SKM-1 (cell line): ENCODE data around the gene ROBO1.
"Not testable (repeated sequence)": the region's sequence is repeated elsewhere in the genome, so short reads cannot be mapped to it uniquely, and the experiment has no call there.

Experiments
- DNase-seq: peaks from one replicate; lab custom pipeline; 2025; ENCODE audit not compliant: unreplicated experiment; lab: John Stamatoyannopoulos, UW

The ROBO1 gene

DNA sequence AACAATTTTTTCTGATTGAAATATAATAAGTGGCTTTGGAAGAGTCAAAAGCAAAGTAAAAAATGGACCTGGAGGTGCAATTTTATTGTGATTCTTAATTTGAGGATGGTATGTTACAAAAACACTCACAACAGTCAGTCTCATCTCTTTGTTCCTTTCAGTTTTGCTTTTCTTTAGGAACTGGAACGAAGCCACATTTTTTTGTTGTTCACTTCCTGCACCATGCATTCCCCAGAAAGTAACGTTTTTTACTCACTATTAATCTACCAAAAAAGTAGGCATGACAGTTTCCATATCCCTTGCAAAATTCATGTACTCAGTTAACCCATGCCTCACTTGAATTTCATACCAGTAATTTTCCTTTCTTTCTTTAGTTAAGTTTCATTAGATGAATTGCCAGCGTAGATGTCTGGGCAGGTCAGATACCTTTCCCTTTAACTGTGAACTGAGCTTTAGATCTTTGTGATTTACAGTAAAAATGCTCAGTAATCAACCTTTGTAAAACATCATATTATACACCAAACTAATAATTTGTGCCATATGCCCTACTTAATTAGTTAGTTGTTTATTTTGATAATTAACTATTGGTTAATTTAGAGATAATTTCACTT is 384.3 kb downstream of the ROBO1 start:
- no peak for DNase-seq

DNA sequence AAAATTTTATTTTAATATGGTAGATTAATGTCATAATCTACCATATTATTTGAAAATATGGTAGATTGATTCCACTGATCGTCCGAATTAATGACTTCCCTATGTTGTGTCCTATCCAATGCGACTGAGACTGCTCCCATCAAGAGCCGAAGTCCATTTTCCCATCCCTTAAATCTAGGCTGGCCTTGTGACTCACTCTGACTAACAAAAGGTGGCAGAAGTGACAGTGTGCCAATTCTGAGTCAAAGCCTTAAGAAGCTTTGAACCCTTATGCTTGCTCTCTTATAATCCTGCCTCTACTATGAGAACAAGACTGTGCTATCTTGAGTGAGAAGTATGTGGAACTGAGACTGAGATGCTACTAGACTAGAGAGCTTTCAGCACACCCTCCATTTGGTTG is 387.2 kb downstream of the ROBO1 start:
- DNase-seq: no peak

DNA sequence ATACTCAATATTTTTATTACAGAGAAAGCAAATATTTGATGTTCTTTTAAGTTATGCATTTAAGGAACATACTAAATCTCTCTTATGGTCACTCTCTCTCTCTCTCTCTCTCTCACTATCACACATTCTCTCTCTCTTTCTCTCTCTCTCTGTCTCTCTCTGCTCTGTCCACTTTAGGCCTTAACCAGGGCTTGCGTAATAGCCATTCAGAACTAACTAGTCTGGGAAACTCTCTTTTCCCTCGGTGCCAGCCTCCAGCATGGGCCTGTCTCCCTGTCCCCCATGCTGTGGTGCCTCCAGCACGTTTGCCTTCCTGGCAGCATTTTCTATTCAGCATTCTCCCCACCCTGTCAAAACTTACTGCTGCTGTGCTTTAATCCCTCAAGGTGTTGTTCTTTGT is 389.7 kb downstream of the ROBO1 start:
- DNase-seq: no peak

DNA sequence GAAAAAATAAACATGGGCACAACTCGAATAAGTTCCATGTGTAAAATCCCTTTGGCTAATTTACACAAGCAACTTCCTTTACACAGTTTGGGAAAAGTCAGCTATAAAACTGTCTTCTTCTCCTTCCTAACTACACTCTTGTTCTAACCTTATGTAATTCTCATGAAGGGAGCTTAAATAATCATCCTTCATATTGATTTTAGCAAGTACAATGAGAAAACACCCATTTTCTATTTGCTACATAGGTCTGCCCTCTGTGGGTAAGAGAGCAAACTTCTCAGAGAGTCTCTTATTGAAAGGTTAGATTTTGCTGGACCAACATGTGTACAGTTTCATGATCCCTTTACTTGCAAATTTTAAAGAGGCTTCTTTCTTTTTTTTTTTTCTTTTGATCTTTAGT is 398.5 kb downstream of the ROBO1 start:
- DNase-seq: no peak

DNA sequence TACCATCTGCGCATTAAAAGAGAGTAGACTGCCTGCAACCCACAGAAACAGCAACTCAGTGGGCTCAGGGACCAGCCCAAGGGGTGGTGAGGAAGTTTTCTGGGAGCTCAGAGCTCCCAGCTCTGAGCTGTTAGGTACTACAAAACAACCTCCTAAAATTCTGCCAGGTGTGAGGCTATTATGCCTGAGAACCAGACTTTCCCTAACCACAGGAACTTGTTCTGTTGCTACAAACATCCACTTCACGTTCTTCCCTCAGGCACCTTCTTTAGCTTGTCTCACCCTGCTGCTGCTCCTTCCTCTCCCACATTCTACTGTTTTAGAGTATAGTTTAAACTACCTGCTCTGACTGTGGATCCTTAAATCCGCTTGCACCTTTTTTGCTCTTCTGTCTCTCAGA is 399.4 kb downstream of the ROBO1 start:
- no peak for DNase-seq

DNA sequence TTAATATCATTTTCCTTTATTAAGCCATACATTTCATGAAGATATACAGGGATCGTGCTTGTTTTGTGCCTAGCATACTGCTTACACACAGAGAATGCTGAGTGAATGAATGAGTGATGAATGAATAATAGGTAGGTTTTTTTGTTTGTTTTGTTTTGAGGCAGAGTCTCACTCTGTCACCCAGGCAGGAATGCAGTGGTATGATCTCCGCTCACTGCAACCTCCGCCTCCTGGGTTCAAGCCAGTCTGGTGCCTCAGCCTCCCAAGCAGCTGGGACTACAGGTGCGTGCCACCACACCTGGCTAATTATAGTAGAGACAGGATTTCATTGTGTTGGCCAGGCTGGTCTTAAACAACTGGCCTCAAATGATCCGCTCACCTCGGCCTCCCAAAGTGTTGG is 400.0 kb downstream of the ROBO1 start:
- DNase-seq: no peak

DNA sequence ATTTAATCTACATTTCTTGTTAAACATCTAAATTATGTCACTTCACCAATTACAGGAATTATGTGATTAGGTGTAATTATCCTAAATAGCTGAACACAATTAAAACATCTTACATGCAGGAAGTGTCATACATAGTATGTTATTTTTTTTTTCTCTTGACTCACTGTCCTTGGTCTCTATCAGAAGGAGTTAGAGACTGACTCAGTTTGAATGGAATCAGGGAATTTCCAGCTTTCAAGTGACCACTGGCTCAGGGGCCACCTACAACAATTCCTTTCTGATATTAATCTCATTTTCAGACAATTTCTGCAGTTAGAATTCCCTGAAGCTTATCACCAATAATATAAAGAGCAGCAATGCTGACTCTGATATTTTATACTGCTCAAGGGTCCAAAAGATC is 400.7 kb downstream of the ROBO1 start:
- no peak for DNase-seq

DNA sequence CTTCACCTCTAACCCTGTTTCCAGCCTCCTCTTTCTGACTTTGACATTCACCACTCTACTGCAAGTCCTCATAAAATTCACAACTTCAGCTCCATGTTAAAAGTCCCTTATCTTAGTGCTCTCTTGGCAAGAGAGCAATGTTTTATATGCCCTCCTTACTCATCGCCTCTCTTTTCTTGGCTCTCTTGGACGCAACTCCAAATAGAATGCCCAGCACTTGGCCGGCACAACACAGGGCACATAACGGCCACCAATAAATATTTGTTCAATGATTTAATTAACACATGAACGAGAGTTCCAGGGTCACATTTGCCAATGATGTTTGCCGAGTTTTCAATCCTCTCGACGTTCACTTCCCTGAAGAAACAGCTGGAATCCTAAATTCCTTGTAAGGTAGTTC is 401.4 kb downstream of the ROBO1 start:
- DNase-seq: no peak

DNA sequence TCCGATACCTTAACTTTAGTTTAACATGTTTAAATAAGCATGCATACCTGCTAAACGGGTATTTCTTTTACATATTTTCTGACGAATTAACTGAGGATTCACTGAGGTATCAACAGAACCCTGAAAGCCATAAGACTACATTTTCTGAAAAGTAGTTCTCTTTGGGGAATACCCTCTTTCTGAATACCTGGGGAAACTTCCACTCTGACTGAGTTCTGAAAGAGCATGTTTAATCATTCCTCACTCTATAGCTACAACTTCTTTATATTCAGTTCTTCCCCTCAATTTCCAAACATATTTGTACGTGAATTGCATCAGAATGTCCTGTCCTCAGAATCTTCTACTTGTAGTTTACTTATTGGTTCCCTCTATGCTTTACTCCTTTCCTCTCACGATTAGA is 403.0 kb downstream of the ROBO1 start:
- DNase-seq: no peak

DNA sequence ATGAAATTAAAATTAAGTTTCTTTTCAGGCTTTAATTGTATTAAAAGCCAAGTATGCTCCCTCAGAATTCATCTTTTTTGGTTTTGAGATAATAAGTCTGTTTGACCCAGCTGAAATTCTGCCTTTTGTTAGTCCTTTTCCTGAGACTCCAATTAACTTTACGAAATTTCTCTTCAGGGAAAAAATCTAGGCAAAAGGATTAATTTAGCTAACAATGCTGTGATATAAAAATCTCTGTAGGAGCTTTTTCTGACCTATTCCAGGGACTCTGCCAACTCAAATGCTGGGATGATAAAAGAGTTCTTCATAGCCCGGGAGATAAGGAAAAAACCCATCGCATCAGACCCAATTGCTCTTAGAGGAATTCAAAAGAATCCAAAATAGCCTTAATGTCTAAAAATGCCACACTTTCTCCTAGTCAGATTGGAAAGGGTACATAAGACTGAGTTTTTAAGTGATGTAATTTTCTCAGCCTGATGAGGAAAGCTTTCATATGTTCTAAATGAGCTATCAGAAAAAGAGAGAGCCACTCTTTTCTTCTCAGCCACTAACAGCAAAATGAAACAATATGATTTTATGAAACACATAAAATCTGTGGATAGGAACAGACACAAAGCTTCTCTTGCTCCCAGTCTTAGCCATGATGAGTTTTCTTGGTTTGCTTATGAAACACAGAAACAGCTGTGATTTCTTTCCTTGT is 405.1 kb downstream of the ROBO1 start:
- no peak for DNase-seq

DNA sequence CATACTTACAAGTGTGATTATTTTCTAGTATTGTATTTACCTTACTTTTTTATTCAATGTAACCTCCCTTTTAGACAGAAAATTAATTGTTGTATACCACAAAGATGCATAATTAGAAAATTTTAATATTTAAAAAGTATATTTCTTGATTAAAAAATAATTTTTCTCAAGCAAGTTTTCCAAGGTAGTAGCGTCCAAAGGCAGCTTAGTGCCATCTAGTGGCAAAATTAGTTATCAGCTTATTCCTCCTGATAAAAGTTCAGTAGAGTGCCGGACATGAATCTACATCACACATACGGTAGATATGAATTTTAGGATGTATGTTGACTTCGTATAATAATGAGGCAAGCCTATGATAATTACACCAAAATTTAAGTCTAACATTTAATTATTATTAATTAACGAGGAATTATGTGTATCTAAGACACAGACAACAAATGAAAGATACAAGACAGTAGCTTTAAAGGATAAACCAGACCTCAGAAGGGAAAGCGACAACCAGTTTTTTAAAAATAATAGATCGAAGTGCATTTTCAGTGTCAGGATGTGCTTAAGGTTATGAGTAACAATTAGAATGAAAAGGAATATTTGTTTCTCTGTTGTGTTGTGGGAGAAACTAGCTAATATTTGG is 405.9 kb downstream of the ROBO1 start:
- DNase-seq: peak; percentile 41

DNA sequence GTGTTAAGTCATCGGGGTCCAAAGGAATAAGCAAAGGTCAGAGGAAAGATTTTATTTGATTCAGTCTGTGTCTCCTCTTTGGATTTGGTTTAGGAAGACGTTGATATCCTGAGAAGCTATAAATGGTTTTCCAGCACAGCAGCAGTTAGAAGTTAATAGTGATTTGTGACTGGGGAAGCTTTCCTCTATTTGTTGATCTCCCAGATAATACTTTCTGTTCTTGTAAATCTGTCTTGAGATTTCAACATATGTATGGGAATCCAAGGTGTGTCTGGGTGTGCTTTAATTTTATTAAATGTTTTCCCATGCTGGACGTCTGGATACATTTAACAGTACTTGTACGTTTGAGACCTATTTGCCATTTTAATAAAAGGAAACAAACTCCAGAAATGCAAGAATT is 409.5 kb downstream of the ROBO1 start:
- no peak for DNase-seq

DNA sequence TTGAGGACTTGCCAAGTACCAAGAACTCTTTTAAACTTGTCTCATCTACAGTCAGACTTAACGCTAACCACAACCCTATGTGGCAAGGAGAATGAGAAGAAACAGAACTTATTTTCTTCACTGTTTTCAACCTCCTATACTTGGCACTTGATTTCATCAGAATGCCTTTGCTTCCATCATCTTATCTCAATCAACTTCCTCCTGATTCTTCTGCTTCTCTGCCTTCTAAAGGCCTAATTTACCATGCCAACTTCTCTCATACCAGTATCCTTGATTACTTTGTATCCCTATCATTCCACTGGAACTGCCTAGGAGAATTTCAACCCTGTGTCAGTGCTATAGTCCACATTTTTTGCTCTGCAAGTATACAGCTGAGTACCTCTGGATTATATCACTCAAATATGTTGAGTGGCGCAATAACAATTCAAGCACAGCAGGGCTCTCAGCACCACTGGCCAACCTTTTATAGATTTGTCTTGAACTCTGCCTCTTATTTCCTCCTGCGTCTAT is 413.6 kb downstream of the ROBO1 start:
- DNase-seq: peak; percentile 87

DNA sequence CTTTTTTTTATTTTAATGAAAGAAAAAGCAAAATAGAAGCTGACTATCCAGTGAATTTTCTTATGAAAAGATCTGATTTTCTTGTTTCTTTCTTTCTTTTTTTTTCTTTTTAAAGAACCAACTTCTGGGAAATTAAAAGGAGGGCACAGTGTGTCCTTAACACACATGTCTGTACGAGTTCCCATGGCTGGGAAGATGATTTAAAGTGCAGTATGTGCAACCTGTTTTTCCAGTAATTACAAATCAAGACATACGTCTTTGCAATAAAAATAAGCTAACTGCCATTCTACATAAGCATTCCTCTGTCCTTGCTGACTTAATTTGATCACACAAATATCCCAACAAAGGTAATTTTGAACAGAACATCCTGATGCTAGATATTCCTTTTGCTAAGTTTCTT is 416.1 kb downstream of the ROBO1 start:
- no peak for DNase-seq

DNA sequence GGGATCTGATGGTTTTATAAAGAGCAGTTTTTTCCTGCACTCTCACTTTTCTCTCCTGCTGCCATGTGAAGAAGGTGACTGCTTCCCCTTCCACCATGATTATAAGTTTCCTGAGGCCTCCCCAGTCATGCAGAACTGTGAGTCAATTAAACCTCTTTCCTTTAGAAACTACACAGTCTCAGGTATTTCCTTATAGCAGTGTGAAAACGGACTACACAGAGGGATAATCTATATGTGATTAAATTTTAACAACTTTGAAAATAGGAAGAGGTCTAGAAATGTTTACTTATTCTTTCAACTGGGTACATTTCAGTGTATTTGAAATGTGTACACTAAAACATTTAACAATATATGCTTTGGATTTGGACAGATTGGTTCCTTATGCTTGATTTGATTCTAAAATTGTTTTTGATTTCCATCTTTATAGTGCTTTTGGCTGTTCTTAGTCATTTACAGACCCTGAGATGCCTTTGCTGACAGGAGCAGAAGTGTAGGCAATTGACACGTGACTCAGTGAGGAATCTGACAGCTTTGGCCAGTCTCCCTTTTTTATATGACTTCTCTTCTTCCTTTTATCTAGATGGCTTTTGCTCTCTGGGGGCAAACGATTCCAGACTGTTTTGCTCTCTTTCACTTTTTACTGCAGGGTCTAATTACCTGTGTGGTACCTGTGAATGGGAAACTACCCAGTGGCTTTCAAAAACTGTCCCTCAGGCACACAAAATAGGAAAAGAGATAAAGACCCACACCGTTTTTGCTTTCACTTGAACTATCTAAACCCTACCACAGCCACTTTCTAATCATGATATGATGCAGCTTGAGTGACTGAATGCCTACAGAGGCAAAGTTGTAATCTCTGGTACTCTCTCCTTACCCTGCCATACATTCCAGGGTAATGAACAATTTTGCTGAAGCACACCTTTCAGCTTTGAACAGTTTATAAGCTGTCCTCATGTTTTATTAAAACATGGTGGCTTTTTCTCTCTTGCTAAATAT is 422.6 kb downstream of the ROBO1 start:
- no peak for DNase-seq

DNA sequence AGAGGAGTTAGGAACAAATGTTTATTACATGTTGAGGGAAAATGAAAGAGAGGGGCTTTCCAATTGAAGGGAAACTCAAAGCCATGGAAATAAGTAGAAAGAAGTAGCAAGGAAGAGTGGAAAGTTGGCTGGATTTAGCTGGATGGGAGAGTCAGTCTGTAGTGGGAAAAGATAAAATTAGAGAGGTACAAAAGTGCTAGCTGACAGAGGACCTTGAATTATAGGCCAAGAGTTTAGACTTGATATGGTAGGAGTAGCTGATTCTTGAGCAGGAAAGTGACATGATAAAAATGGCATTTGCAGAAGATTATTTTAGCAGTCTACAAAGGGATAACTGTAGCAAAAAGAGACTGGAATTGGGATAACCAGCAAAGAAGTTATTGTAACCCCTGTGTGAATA is 425.8 kb downstream of the ROBO1 start:
- no peak for DNase-seq

DNA sequence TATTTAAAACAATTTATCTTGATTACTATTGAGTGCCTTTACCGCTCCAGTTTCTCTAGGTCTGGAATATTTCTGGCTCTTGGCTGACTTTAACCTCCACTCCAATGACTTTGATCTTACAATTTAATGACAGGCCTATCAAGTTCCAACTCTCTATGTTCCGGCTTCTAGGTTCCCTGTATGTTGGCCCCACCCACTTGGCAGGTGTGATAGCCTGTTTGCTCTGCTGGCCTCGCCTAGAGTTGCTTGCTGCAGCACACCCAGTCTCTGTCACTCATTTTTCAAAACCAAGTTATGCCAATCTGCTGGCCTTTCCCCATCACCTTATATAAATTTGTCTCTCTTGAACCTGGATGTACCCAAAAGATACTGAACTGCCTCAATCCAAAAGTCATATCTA is 428.0 kb downstream of the ROBO1 start:
- no peak for DNase-seq

DNA sequence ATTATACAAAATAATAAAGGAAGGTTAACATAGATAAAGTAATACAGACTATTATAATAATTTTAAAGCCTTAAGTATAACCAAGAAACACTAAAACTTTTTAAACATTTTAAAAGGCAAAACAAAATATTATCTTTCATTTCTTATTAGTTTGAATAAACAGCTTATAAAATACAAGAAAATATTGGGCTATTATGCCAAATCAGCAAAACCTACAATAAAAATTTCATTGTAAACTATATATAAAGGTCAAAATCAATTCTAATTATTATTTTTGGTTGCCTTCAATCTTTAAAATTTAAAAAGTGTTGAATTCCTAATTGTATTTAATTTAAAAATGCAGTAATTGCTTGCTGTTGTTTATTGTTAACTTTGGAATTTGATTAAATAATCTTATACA is 430.0 kb downstream of the ROBO1 start:
- DNase-seq: no peak

DNA sequence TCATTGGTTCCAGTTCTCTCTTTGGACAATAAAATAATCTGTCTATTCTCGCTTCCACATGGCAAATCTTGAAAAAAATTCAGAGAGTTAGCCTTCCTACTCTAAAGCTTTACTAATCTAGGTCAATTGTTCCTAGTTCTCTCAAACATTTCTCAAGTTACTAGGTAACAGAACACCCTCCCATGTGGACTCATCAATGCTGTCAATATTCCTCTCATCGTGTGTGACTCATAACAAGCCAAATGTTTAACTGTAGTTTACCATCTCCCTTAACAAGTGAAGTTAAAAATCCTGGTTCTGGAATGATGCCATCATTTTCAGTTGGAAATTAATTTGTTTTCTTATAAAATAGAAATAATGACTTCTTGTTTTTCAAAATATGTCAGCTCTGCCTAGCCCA is 438.6 kb downstream of the ROBO1 start:
- DNase-seq: no peak

DNA sequence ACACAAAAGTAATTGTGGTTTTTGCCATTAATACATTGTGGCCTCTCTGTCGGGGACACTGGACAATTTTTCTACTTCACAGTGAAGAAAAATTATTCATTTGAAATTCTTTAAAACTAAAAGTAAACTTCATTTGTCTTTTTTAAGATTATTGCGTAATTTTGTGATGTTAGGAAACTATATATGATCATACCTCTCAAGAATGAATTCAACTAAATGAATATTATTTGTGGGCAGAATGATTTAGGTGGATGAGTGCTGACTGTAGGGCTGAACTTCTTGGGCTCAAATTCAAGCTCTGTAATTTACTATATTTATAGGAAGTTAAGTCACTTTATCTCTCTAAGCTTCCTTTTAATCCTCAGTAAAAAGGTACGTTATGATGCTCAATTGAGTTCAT is 441.2 kb downstream of the ROBO1 start:
- DNase-seq: no peak

DNA sequence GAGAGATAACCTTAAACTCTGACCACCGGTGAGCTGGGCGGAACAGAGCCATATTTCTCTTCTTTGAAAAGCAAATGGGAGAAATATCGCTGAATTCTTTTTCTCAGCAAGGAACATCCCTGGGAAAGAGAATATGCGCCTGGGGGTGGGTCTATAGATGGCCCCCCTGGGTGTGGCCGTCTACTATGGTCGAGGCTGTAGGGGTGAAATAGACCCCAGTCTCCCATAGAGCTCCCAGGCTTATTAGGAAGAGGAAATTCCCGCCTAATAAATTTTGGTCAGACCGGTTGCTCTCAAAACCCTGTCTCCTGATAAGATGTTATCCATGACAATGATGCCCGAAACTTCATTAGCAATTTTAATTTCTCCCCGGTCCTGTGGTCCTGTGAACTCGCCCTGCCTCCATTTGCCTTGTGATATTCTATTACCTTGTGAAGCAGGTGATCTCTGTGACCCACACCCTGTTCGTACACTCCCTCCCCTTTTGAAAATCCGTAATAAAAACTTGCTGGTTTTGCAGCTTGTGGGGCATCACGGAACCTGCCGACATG is 441.9 kb downstream of the ROBO1 start:
- DNase-seq: not testable (repeated sequence)
